Mucosa of gallbladder (tissue), 1 donor: ENCODE results near the gene NIBAN1. TPM values are rescaled to one million over a fixed set of nuclear protein-coding genes. Genes with fewer than 3 reads are reported as not detected.

Experiments used
- DNase-seq: peaks from one replicate; pipeline ENCODE4 v3.0.0-alpha.2; 2020; ENCODE audit warnings: low spot score
- total RNA-seq: library from RNA; stranded (reverse); gene quantifications from one replicate; pipeline ENCODE4 v1.2.1, GENCODE V29; 2021
- donor health status: DM: no; HTN: no; CAD: no.

Gene NIBAN1
- total RNA-seq, 1 donor from 2014 or later: 129 TPM

DNA sequence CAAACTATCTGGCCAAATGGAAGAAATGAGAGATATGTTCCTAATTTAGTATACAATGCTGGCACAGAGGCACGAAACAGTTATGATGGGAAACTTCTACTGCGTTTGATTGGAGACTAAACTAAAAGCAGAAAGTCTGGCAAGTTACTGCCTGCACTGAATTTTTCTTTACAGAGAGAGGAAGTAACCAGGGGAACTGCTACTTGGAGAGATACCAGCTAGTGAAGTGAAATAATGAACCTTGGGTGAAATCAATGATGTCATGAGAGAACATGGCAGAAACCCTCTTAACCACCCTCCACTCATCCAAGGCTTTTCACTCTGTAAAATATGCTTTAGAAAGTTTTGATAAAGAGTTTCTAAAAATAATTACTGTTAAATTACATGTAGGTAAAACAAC, 29.3 kb downstream of the NIBAN1 start:
- no peak for DNase-seq

GRCh38 chr1:184943998-184944397, 30.3 kb downstream of the NIBAN1 start:
- DNase-seq: no peak

- DNase-seq: no peak
Measured at GRCh38 chr1:184941735-184942134, 32.6 kb downstream of the NIBAN1 start.

DNA sequence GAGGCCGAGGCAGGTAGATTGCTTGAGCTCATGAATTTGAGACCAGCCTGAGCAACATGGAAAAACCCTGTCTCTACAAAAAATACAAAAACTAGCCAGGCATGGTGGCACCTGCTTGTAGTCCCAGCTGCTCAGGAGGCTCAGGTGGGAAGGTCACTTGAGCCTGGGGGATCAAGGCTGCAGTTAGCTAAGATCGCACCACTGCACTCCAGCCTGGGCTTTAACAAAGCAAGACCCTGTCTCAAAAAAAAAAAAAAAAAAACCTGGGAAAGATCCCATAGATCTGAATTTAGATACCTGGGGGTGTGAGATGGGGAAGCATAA, 32.9 kb downstream of the NIBAN1 start:
- DNase-seq: no peak

GRCh38 chr1:184940694-184941409, 33.5 kb downstream of the NIBAN1 start:
- DNase-seq: no peak

DNA sequence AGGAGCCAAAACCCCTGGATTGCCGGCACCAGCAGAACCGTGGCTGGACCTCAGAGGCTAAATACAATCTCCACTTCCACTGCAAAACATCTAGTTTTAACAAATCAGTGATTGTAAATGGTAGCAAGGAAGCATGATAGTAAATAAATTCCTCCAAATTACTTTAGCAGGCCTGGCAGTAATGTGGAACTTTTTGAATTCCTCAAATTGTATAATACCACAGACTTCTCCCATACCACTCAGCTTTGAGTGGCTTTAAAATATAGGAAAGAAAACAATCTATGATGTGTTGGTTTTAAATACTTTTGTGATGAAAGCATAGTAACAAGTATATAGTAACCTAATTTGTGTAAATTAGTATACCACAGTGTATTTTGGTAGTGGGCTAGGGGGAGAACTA, 34.1 kb downstream of the NIBAN1 start:
- no peak for DNase-seq

DNA sequence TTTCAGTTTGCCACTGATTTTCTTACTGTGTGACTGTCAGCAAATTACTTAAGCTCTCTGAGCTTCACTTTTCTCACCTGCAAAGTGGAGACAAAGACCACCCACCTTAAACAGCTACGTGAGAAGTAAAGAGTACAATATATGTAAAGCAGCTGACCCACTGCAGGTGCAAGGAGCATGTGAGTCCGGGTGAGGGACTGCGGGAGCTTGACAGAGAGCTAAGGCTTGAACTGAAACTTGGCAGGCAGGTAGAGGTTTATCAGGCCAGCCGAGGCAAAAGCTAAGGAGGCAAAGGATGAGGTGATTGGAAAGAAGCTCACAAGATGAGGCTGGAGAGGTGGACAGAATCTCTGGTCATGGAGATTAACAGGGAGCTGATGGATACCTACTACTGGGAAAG, 36.6 kb downstream of the NIBAN1 start:
- no peak for DNase-seq

DNA sequence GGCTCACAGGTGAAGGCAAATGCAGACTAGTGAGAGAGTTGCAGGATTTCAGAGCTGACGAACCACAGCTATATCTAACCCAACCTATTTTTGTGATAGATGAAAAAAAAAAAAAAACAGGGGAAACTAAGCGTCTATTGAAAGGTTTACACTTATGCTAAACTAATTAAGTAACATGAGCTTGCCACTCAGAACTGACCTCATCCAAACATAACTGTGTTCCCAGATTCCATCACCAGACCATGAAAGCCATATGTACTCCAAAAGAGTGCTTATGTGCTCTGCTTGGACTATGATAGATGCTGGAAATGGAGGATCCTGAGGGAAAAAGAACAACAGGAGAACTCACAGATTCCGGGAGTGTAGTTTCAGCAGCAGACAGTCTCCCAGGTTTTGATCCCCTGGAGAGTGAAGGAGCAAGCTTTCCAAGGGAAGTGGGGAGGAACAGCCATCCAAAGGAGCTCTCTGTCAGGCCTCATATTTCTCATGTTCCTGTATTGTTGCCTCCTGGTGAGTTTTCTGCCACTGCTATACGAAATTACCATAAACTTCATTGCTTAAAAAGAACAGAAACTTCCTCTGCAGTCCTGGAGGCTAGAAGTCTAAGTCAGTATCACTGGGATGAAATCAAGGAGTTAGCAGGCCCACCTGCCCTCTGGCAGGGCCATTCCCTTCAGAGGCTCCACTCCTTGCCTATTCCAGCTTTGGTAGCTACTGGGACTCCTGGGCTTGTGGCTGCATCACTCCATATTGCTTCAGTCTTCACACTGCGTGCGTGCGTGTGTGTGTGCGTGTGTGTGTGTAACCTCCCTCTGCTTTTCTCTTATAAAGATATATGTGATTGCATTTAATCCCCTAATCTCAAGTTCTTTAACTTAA, 38.1 kb downstream of the NIBAN1 start:
- no peak for DNase-seq

DNA sequence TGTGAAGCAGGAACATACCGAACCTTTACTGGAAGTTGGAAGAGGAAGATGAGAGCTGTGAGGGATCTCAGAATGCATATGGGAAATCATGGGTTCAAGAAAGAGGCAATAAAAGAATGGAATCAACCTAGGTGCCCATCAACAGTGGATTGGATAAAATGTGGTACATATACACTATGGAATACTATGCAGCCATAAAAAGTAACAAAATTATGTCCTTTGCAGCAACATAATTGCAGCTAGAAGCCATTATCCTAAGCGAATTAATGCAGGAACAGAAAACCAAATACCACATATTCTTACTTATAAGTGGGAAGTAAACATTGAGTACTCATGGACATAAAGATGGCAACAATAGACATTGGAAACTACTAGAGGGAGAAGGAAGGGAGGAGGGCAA, 40.4 kb downstream of the NIBAN1 start:
- DNase-seq: no peak

- no peak for DNase-seq
Measured at GRCh38 chr1:184932319-184932718, 42.0 kb downstream of the NIBAN1 start.

GRCh38 chr1:184931566-184931965, 42.7 kb downstream of the NIBAN1 start:
- no peak for DNase-seq

GRCh38 chr1:184930645-184931044, 43.7 kb downstream of the NIBAN1 start:
- no peak for DNase-seq

- DNase-seq: no peak
Measured at GRCh38 chr1:184930232-184930631, 44.1 kb downstream of the NIBAN1 start.

DNA sequence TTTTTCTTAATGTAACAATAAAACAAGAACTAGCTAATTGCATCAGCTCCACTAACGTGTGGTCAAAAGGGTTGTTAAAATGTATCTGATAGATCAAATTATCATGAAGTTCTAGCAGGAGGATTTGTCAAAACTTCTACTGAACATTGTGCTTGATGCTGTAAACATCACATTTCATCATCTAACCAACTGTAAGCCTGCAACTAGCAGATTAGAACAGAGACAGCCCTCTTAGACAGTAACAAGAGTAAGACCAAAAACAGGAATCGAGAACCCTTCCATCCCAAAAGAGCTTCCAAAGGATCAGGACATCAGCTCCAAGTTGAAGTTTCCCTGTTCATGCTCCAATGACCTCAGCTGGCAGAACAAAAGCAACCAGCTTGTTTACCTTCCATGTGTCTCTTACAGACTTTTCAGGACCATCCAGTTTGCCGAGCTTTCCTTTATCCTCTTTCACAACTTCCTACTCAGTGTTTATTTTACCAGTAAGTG, 44.6 kb downstream of the NIBAN1 start:
- DNase-seq: no peak

DNA sequence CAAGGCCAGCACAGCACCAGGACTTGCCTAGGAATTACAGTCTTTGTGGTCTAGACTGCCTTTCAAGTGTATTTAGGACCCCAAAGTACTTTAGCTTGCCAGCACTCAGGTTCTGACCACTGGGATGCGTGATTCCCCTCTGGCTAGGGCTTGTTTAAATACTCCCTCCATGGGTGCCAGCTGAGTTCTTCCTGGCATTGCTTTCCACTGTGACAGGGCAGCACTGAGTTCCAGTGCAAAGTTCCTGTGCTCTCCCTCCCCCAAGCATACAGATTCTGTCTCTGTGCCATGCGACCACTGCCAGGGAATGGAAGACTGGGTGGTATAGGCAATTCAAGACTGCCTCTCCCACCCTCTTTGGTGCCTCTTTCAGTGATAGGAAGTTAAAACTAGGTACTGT, 45.9 kb downstream of the NIBAN1 start:
- no peak for DNase-seq

Other genes starting within 250 kb of the NIBAN1 start
- 40.5 TPM for gene EDEM3, start 219.7 kb downstream of the NIBAN1 start, total RNA-seq
- 15.7 TPM for gene RNF2, start 71.0 kb upstream of the NIBAN1 start, total RNA-seq
- gene TRMT1L, start 182.4 kb upstream of the NIBAN1 start, total RNA-seq: 23.9 TPM
- gene SWT1, start 182.7 kb upstream of the NIBAN1 start, total RNA-seq: 5.6 TPM